ENCODE data around the gene DNAJC12.
"Not testable (repeated sequence)": the region's sequence is repeated elsewhere in the genome, so short reads cannot be mapped to it uniquely, and the experiment has no call there.

Gene DNAJC12

DNA sequence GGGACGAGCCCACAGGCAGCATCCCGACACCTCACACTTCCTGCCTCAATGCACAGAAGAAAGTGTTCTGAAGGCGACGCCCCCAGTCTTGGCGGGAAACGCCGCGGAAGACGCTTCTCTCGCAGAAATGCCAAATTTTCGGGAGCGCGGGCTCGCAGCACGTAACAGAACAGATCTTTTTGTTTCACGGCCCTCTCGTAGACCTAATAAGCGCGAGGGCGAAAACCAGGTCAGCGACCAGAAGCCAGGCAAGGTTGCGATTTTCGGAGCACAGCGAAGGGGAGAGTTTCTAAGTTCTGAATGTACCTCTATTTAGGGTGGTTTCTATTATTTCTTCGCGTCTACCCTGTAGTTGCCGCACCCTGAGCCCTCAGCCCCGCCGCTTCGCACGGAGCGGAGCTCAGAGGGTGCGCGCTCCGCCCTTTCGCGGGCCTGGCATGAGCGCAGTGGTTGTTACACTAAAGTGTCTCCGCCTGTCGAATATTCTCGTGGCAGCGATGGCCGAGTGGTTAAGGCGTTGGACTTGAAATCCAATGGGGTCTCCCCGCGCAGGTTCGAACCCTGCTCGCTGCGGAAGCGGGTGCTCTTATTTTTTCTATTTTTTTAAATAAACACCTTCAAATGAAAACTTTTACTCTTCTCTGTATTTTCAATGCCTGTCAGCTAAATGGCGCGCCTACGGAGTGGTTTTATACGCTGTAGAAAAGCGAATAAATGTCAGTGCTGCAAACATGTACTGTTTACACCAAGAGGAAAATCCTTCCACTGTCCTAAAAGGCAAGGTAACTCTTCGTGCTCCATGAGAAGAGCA, 73.8 kb downstream of the DNAJC12 start:
- in situ Hi-C loops (cut with HindIII; ENCODE audit: low sequenced_read_pairs): no loop called here

DNA sequence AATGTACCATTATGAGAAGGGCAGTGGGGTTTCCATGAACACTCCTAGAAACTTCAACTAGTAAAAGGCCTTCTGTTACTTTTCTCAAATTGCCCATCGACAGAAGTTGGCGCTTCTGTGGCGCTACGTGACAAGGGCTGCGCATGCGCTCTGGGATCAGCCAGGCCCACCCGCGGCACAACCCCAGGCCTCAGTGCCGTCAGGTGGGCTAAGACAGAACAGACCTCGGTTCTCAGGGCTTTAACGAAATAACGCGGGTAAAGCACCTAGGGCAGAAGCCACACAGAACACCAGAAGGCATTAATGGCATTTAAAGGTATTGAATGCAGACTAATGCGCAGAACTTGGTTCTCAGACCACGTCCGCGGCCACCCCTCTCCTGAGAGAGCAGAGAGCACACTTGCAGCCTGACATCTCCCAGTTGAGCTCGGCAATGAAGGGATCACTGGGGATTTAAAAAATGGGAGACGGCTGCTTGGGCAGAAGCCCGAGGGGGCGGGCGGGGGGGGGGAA, 74.4 kb downstream of the DNAJC12 start:
- in situ Hi-C loops (cut with HindIII; ENCODE audit: low sequenced_read_pairs): no loop called here

DNA sequence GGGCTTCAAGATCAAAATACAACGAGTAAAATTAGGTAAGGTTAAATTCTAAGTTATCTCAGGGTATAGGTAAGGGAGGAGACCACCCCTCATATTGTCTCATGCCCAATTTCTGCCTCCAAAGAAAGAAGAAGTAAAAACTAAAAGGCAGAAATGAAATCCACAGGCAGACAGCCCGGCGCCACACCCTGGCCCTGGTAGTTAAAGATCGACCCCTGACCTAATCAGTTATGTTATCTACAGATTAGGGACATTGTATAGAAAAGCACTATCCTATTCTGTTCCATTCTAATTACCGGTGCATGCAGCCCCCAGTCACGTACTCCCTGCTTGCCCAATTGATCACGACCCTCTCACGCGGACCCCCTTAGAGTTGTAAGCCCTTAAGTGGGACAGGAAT, 75.4 kb downstream of the DNAJC12 start:
- in situ Hi-C loops (cut with HindIII; ENCODE audit: low sequenced_read_pairs): not testable (repeated sequence)

DNA sequence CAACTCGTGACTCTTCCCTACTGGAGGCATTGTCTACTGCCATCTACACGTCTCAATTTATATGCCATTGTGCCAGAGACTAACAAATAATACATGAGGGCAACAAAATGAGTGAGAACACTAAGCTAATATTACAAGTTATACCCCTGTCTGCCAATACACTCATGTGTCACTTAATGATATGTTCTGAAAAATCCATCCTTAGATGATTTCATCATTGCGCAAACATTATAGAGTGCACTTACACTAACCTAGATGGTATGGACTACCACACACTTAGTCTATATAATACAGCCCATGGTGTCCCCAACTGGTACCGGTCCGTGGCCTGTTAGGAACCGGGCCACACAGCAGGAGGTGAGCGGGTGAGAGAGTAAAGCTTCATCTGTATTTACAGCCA, 77.7 kb downstream of the DNAJC12 start:
- in situ Hi-C loops (cut with HindIII; ENCODE audit: low sequenced_read_pairs): no loop called here
